CD4-positive, alpha-beta T cell (primary cell): ENCODE measurements around the gene ANKRD9. TPM values are rescaled to one million over a fixed set of nuclear protein-coding genes. Genes with fewer than 3 reads are reported as not detected.
A peak's percentile ranks its signal among the peaks of the same experiment; 100 is the strongest.

Source experiments
- ATAC-seq: fragments of 200-7000 bp; cut with Tn5 transposase; one replicate; pipeline ENCODE4 v1.10.0; 2022; ENCODE audit warnings: mild to moderate bottlenecking; ENCODE audit not compliant: poor library complexity
- CTCF ChIA-PET: fragments of 350-600 bp; sonication (Branson Sonifier 250); formaldehyde crosslinking; loops from one replicate; lab custom pipeline; 2021; ENCODE audit warnings: antibody characterized with exemption, inconsistent platforms; lab: Charles Lee
- POLR2A ChIA-PET: fragments of 350-600 bp; sonication (Branson Sonifier 250); formaldehyde crosslinking; loops from one replicate; lab custom pipeline; 2021; ENCODE audit warnings: antibody characterized with exemption, inconsistent platforms; lab: Charles Lee
- DNase-seq, 14 experiments: peaks; one replicate each; pipeline ENCODE4 v3.0.0-alpha.2; 2013 to 2020; ENCODE audit warnings: mixed read lengths in 2 of 14
- H3K27ac ChIP-seq, 2 donors: one replicate each; pipeline versions ENCODE4 v1.5.1 to v1.7.0; 2013; ENCODE audit warnings: low read length in 2 of 2, low read depth in 1 of 2, mild to moderate bottlenecking in 1 of 2
- H3K27me3 ChIP-seq, 2 experiments: 1 replicate in 1 of 2; 2 replicates in 1 of 2; pipeline versions ENCODE4 v1.6.1 to v1.7.0; 2013; ENCODE audit warnings: low read length in 2 of 2, control low read depth in 1 of 2, mild to moderate bottlenecking in 1 of 2, moderate library complexity in 1 of 2; ENCODE audit not compliant: insufficient read depth in 2 of 2, control insufficient read depth in 1 of 2
- H3K36me3 ChIP-seq: one replicate; pipeline ENCODE4 v1.6.1; 2013; ENCODE audit warnings: low read length, control low read depth; ENCODE audit not compliant: insufficient read depth
- H3K4me1 ChIP-seq: one replicate; pipeline ENCODE4 v1.6.1; 2013; ENCODE audit warnings: low read length, control low read depth; ENCODE audit not compliant: insufficient read depth
- H3K4me3 ChIP-seq: one replicate; pipeline ENCODE4 v1.5.1; 2013; ENCODE audit warnings: mild to moderate bottlenecking, low read length, moderate library complexity
- H3K9me3 ChIP-seq, 2 experiments: 1 replicate in 1 of 2; 2 replicates in 1 of 2; pipeline versions ENCODE4 v1.6.1 to v1.7.0; 2013; ENCODE audit warnings: low read length in 2 of 2, mild to moderate bottlenecking in 2 of 2, control low read depth in 1 of 2, moderate library complexity in 1 of 2; ENCODE audit not compliant: control insufficient read depth in 1 of 2, insufficient read depth in 1 of 2
- H3K27ac Mint-ChIP-seq: one replicate; pipeline ENCODE4 v1.8.0; 2020; ENCODE audit warnings: mixed read lengths
- H3K27me3 Mint-ChIP-seq: one replicate; pipeline ENCODE4 v1.8.0; 2021; ENCODE audit warnings: mixed read lengths
- H3K36me3 Mint-ChIP-seq: one replicate; pipeline ENCODE4 v1.8.0; 2021; ENCODE audit warnings: low read depth, mixed read lengths
- H3K4me1 Mint-ChIP-seq: one replicate; pipeline ENCODE4 v1.8.0; 2021; ENCODE audit warnings: low read depth, mixed read lengths
- H3K4me3 Mint-ChIP-seq: one replicate; pipeline ENCODE4 v1.8.0; 2020; ENCODE audit warnings: mild to moderate bottlenecking, mixed read lengths
- H3K9me3 Mint-ChIP-seq: one replicate; pipeline ENCODE4 v1.8.0; 2020; ENCODE audit warnings: mixed read lengths
- CTCF ChIP-seq: fragments of 200-600 bp; IDR thresholded peaks from one replicate; pipeline ENCODE4 v1.8.0; 2022; ENCODE audit warnings: antibody characterized with exemption, mild to moderate bottlenecking
- intact Hi-C, 2 experiments: fragments of 100-400 bp; cut with DNase I in 1 of 2; cut with micrococcal nuclease in 1 of 2; formaldehyde crosslinking; loops; one replicate each; pipeline versions ENCODE4 v1.15.1 to v1.9.0; 2023 to 2025; cut with DNase I, micrococcal nuclease
- total RNA-seq, 174 experiments: library from RNA in 2 of 174; stranded (reverse) in 2 of 174; gene quantifications; one replicate each; pipeline ENCODE4 v1.2.3 and lab custom pipeline; 2021 to 2026

Gene ANKRD9
- total RNA-seq, 2 experiments from 2014 or later, result 4.4 to 5.5 TPM

DNA sequence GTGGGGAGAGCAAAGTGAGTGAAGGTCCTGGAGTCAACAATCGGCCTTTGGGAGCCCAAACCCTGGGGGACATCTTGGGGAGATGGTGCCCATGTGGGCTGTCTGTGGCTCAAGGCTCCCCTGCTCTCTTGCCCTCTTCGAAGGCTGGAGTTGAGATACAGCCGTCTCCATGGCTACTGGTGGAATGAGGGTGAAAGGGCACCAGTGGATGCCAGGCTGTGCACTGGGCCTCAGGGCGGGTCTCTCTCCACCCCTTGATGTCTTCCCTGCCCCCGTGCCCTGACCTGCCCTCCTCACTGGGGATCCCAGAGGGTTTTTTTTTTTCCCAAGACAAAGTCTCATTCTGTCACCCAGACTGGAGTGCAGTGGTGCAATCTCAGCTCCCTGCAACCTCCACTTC is 2.0 kb upstream of the ANKRD9 start:
- no peak for TF ChIP-seq CTCF
- peaks cover 28% of the 10 kb centered on the region for H3K4me1 ChIP-seq
- ChIA-PET POLR2A (interaction anchor here (0.6 kb wide), 1 partner anchor 24 kb away, joined by 3 read pairs; no protein-coding TSS in a partner anchor), CTCF (no interaction called here)
- H3K4me3 ChIP-seq, result no peak overlapping the region
- intact Hi-C loops, result loop anchor here in 1 of 2 experiments (10.0 kb wide), 2 partner anchors 197 to 807 kb away; partner anchors contain the start of gene ZNF839
- peaks cover 0 to 5% of the 10 kb centered on the region in 2 experiments for H3K9me3 ChIP-seq
- peaks cover 2% of the 10 kb centered on the region for H3K9me3 Mint-ChIP-seq
- H3K27me3 Mint-ChIP-seq, result peaks cover 4% of the 10 kb centered on the region
- peak overlapping the region; percentile 51 for H3K4me3 Mint-ChIP-seq
- H3K36me3 Mint-ChIP-seq, result no peaks in the 10 kb centered on the region
- no peaks in the 10 kb centered on the region for H3K27me3 ChIP-seq
- peaks cover 22% of the 10 kb centered on the region for H3K4me1 Mint-ChIP-seq
- H3K27ac ChIP-seq, result no peak overlapping the region
- ATAC-seq (no peak), DNase-seq (no peak)
- no peaks in the 10 kb centered on the region for H3K36me3 ChIP-seq
- H3K27ac Mint-ChIP-seq, result peak overlapping the region; percentile 27

- intact Hi-C loops, result loop anchor here in 1 of 2 experiments (10.0 kb wide), 2 partner anchors 196 to 806 kb away; partner anchors contain the start of gene ZNF839
- H3K27ac Mint-ChIP-seq, result peak overlapping the region; percentile 53
Observed at GRCh38 chr14:102510616-102511520, 1.3 kb upstream of the ANKRD9 start.

More at GRCh38 chr14:102510616-102511520, 1.3 kb upstream of the ANKRD9 start:
- Histone ChIP-seq H3K9me3 (peaks cover 0 to 5% of the 10 kb centered on the region in 2 experiments), H3K27ac (no peak overlapping the region), H3K27me3 (no peaks in the 10 kb centered on the region), H3K36me3 (no peaks in the 10 kb centered on the region), H3K4me3 (peak overlapping the region; percentile 74), H3K4me1 (peaks cover 25% of the 10 kb centered on the region)
- ATAC-seq, result no peak
- Mint-ChIP-seq H3K9me3 (peaks cover 2% of the 10 kb centered on the region), H3K27me3 (no peaks in the 10 kb centered on the region), H3K4me1 (peaks cover 18% of the 10 kb centered on the region), H3K4me3 (peak overlapping the region; percentile 92), H3K36me3 (no peaks in the 10 kb centered on the region)
- no peak for TF ChIP-seq CTCF
- DNase-seq, result peak in 4 of 14 experiments; percentile 11 to 49 (median 38)
- ChIA-PET POLR2A (no interaction called here), CTCF (interaction anchor here (1.1 kb wide), 1 partner anchor 263 kb away, joined by 3 read pairs; no protein-coding TSS in a partner anchor)
